Right lobe of liver (tissue), 6 donors: ENCODE measurements around the gene OSBPL5. TPM values are rescaled to one million over a fixed set of nuclear protein-coding genes. Genes with fewer than 3 reads are reported as not detected.
A peak's percentile ranks its signal among the peaks of the same experiment; 100 is the strongest.

Experiments
- ATAC-seq, 4 donors: fragments of 200-7000 bp; cut with Tn5 transposase; one replicate each; pipeline ENCODE4 v1.9.1; 2020; ENCODE audit warnings: mild to moderate bottlenecking in 4 of 4, moderate library complexity in 4 of 4
- DNase-seq, 3 donors: peaks; one replicate each; pipeline ENCODE4 v3.0.0-alpha.2; 2020
- H3K27ac ChIP-seq, 3 donors: fragments of 200-600 bp; one replicate each; pipeline ENCODE4 v1.8.0; 2022
- H3K27me3 ChIP-seq, 2 donors: fragments of 200-600 bp; one replicate each; pipeline ENCODE4 v1.8.0; 2022
- H3K36me3 ChIP-seq, 4 donors: fragments of 200-600 bp; sonication (generic) in 1 of 4; one replicate each; pipeline versions ENCODE4 v1.5.1 to v1.8.0; 2017 to 2022; ENCODE audit warnings: control low read depth in 1 of 4
- H3K4me1 ChIP-seq, 4 donors: fragments of 200-600 bp; sonication (generic) in 1 of 4; one replicate each; pipeline versions ENCODE4 v1.5.1 to v1.8.0; 2017 to 2022; ENCODE audit warnings: control low read depth in 1 of 4
- H3K4me3 ChIP-seq, 3 donors: fragments of 200-600 bp; one replicate each; pipeline ENCODE4 v1.8.0; 2022
- H3K9me3 ChIP-seq, 4 donors: fragments of 200-600 bp; sonication (generic) in 1 of 4; one replicate each; pipeline versions ENCODE4 v1.5.1 to v1.8.0; 2017 to 2022; ENCODE audit warnings: control low read depth in 1 of 4
- POLR2A ChIP-seq: fragments of 450-650 bp; IDR thresholded peaks from one replicate; pipeline ENCODE4 v1.6.1; 2017; ENCODE audit warnings: antibody characterized with exemption, mild to moderate bottlenecking
- WGBS: methylation state at CpG from one replicate; pipeline ENCODE4 v1.1.6; 2018; ENCODE audit warnings: low coverage, low lambda C conversion rate; ENCODE audit not compliant: insufficient coverage; ENCODE audit errors: missing lambda C conversion rate; 5-methylcytosine and 5-hydroxymethylcytosine counted together
- intact Hi-C, 2 donors: fragments of 100-400 bp; cut with DNase I; formaldehyde crosslinking; loops; one replicate each; pipeline versions ENCODE4 v1.11.2 to v1.14.1; 2022
- long read RNA-seq: library from polyadenylated mRNA; unstranded; transcript quantifications from one replicate; pipeline ENCODE4 v2.0.0, GENCODE V29; 2019
- total RNA-seq, 6 experiments: library from RNA; depleted of rRNA in 2 of 6; stranded (reverse); fragments of >200 nt in 2 of 6; fragmentation: NEBNext Ultra II Directional in 3 of 6; extraction: Animal tissue kit (Norgen Biotek cat#: 25700) in 3 of 6; gene quantifications; one replicate each; pipeline versions ENCODE4 v1.1.0 to v1.2.4, GENCODE V29; 2016 to 2023
- TF ChIP-seq, protein P1 (sequence below), 4 donors: fragments of 200-600 bp in 3 of 4; fragments of 450-650 bp in 1 of 4; IDR thresholded peaks; one replicate each; pipeline versions ENCODE4 v1.5.1 to v1.8.0; 2016 to 2022; ENCODE audit warnings: antibody characterized with exemption in 4 of 4, mild to moderate bottlenecking in 2 of 4
- donor health status: DM: no; HTN: yes; CAD: no.
- donor health status: DM: no; HTN: no; CAD: no.
- donor health status: DM: no; HTN: no; CAD: no.
- donor health status: DM: no; HTN: yes; CAD: no.
- donor health status: DM: no; HTN: yes; CAD: no.

The OSBPL5 gene, protein sequence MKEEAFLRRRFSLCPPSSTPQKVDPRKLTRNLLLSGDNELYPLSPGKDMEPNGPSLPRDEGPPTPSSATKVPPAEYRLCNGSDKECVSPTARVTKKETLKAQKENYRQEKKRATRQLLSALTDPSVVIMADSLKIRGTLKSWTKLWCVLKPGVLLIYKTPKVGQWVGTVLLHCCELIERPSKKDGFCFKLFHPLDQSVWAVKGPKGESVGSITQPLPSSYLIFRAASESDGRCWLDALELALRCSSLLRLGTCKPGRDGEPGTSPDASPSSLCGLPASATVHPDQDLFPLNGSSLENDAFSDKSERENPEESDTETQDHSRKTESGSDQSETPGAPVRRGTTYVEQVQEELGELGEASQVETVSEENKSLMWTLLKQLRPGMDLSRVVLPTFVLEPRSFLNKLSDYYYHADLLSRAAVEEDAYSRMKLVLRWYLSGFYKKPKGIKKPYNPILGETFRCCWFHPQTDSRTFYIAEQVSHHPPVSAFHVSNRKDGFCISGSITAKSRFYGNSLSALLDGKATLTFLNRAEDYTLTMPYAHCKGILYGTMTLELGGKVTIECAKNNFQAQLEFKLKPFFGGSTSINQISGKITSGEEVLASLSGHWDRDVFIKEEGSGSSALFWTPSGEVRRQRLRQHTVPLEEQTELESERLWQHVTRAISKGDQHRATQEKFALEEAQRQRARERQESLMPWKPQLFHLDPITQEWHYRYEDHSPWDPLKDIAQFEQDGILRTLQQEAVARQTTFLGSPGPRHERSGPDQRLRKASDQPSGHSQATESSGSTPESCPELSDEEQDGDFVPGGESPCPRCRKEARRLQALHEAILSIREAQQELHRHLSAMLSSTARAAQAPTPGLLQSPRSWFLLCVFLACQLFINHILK
- total RNA-seq, result 1 to 10 TPM; 2.2 to 6.3 (median 3.4) TPM
- long read RNA-seq, partial matches to known transcripts, result 0 of 3 reads
- long read RNA-seq, other reads (novel, unspliced or antisense), result 0 of 3 reads

DNA sequence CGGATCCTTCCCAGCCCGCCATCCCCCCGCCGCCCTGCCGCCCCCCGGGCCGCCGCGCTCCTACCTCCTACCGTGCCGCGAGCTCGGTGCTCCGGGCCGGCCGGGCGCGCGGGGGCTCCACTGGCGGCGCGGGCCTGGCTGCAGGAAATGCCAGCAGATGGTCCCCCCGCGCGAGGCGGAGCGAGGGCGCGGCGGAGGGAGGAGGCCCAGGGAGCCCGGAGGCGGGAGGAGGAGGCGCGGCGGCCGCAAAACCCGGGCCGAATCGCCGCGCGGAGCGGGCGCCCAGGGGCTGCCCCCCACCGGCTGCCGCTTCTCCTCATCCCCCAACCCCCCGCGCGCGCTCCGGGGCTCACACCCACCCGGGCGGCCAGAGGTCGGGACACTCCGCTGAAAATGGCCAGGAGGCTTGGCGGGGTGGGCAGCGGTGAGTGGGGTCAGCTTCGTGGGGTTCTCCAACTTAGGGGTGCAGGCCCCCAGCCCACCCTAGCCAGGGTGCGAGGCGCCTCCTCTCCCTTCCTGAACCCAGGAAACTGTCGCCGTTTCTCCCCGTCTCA, at the start of gene OSBPL5:
TSS of gene OSBPL5 (minus strand) at position 159 of the 554 bp plus-strand sequence. CDS start 36,162 bp downstream, outside the sequence.
- H3K36me3 ChIP-seq, result no peaks in the 10 kb centered on the region
- H3K9me3 ChIP-seq, result no peaks in the 10 kb centered on the region
- ATAC-seq, result peak; percentile 49 to 62 (median 59)
- peak within 1 kb of the TSS; percentile 41 to 56 (median 44) for H3K4me3 ChIP-seq
- no peaks in the 10 kb centered on the region for H3K27me3 ChIP-seq
- TF ChIP-seq POLR2A, result peak; percentile 23
- TF ChIP-seq, protein P1, sequence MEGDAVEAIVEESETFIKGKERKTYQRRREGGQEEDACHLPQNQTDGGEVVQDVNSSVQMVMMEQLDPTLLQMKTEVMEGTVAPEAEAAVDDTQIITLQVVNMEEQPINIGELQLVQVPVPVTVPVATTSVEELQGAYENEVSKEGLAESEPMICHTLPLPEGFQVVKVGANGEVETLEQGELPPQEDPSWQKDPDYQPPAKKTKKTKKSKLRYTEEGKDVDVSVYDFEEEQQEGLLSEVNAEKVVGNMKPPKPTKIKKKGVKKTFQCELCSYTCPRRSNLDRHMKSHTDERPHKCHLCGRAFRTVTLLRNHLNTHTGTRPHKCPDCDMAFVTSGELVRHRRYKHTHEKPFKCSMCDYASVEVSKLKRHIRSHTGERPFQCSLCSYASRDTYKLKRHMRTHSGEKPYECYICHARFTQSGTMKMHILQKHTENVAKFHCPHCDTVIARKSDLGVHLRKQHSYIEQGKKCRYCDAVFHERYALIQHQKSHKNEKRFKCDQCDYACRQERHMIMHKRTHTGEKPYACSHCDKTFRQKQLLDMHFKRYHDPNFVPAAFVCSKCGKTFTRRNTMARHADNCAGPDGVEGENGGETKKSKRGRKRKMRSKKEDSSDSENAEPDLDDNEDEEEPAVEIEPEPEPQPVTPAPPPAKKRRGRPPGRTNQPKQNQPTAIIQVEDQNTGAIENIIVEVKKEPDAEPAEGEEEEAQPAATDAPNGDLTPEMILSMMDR (IDR thresholded peaks at IDR 0.05), result no peak
- intact Hi-C loops, result no loop called here
- DNase-seq, result peak in 2 of 3 donors; percentile 67 to 72
- peak within 1 kb of the TSS; percentile 10 to 33 (median 13) for H3K27ac ChIP-seq
- H3K4me1 ChIP-seq, result no peaks in the 10 kb centered on the region
- WGBS, result no CpG with 5 or more reads among the region's 63 CpGs

GRCh38 chr11:3214420-3214699, 49.2 kb upstream of the OSBPL5 start:
- TF ChIP-seq, protein P1 (IDR thresholded peaks at IDR 0.05), result no peak
- no peak for TF ChIP-seq POLR2A
- Histone ChIP-seq H3K9me3 (no peaks in the 10 kb centered on the region), H3K27me3 (no peaks in the 10 kb centered on the region), H3K4me3 (no peak overlapping the region), H3K27ac (no peak overlapping the region), H3K4me1 (no peaks in the 10 kb centered on the region), H3K36me3 (no peaks in the 10 kb centered on the region)
- intact Hi-C loops, result loop anchor here in 1 of 2 donors (10.0 kb wide), 1 partner anchor 180 kb away; no protein-coding TSS in a partner anchor
- no CpG with 5 or more reads among the region's 4 CpGs for WGBS
- no peak for ATAC-seq
- DNase-seq, result peak in 1 of 3 donors; percentile 38

GRCh38 chr11:3213659-3214419, 48.7 kb upstream of the OSBPL5 start:
- TF ChIP-seq, protein P1 (IDR thresholded peaks at IDR 0.05), result no peak
- TF ChIP-seq POLR2A, result no peak
- no peaks in the 10 kb centered on the region for H3K9me3 ChIP-seq
- intact Hi-C loops, result loop anchor here in 1 of 2 donors (10.0 kb wide), 1 partner anchor 179 kb away; no protein-coding TSS in a partner anchor
- H3K27me3 ChIP-seq, result no peaks in the 10 kb centered on the region
- DNase-seq (peak in 2 of 3 donors; percentile 10 to 22), ATAC-seq (no peak)
- no peaks in the 10 kb centered on the region for H3K36me3 ChIP-seq
- H3K4me1 ChIP-seq, result no peaks in the 10 kb centered on the region
- WGBS, result 56% methylated on average over 19 of the region's 24 CpGs
- no peak overlapping the region for H3K4me3 ChIP-seq
- no peak overlapping the region for H3K27ac ChIP-seq

GRCh38 chr11:3208272-3208671, 43.2 kb upstream of the OSBPL5 start:
- DNase-seq (peak in 1 of 3 donors; percentile 41), ATAC-seq (no peak)
- Histone ChIP-seq H3K4me3 (no peak overlapping the region), H3K9me3 (no peaks in the 10 kb centered on the region), H3K27ac (no peak overlapping the region), H3K36me3 (no peaks in the 10 kb centered on the region), H3K4me1 (no peaks in the 10 kb centered on the region), H3K27me3 (no peaks in the 10 kb centered on the region)
- no peak for TF ChIP-seq POLR2A
- TF ChIP-seq, protein P1 (IDR thresholded peaks at IDR 0.05), result no peak
- WGBS, result 95% methylated on average over 4 of the region's 6 CpGs
- intact Hi-C loops, result no loop called here
